Neural progenitor cell (in vitro differentiated cells): ENCODE results near the gene DMWD. TPM values are rescaled to one million over a fixed set of nuclear protein-coding genes. Genes with fewer than 3 reads are reported as not detected.
A peak's percentile ranks its signal among the peaks of the same experiment; 100 is the strongest.

Experiments
- DNase-seq: peaks from one replicate; pipeline ENCODE4 v3.0.0-alpha.2; 2016; ENCODE audit warnings: low spot score
- H2AFZ ChIP-seq: fragments of 200-600 bp; sonication (generic); replicated peaks from 2 replicates; pipeline ENCODE4 v1.6.1; 2016; ENCODE audit warnings: antibody characterized with exemption
- H3F3A ChIP-seq: fragments of 200-600 bp; sonication (generic); 2 replicates; pipeline ENCODE4 v1.6.1; 2016; ENCODE audit warnings: antibody characterized with exemption, low read depth
- H3K27ac ChIP-seq: fragments of 200-600 bp; sonication (generic); 2 replicates; pipeline ENCODE4 v1.5.1; 2016; ENCODE audit warnings: mild to moderate bottlenecking
- H3K27me3 ChIP-seq: fragments of 200-600 bp; sonication (generic); 2 replicates; pipeline ENCODE4 v1.6.1; 2016; ENCODE audit warnings: mild to moderate bottlenecking, moderate library complexity
- H3K36me3 ChIP-seq: fragments of 200-600 bp; sonication (generic); 2 replicates; pipeline ENCODE4 v1.5.1; 2016
- H3K4me1 ChIP-seq: fragments of 200-600 bp; sonication (generic); 2 replicates; pipeline ENCODE4 v1.6.1; 2016; ENCODE audit warnings: mixed run types
- H3K4me2 ChIP-seq: fragments of 200-600 bp; sonication (generic); 2 replicates; pipeline ENCODE4 v1.6.1; 2016
- H3K4me3 ChIP-seq: fragments of 200-600 bp; sonication (generic); 2 replicates; pipeline ENCODE4 v1.5.1; 2016
- H3K79me2 ChIP-seq: fragments of 200-600 bp; sonication (generic); 2 replicates; pipeline ENCODE4 v1.6.1; 2016; ENCODE audit warnings: low read depth
- H3K9ac ChIP-seq: fragments of 200-600 bp; sonication (generic); 2 replicates; pipeline ENCODE4 v1.6.1; 2016
- H3K9me3 ChIP-seq: fragments of 200-600 bp; sonication (generic); 2 replicates; pipeline ENCODE4 v1.5.1; 2016; ENCODE audit warnings: low read depth
- H4K20me1 ChIP-seq: fragments of 200-600 bp; sonication (generic); 2 replicates; pipeline ENCODE4 v1.6.1; 2016; ENCODE audit warnings: low read depth
- H3K27ac Mint-ChIP-seq: 3 replicates; pipeline ENCODE4 v1.8.0; 2021; ENCODE audit warnings: mixed read lengths
- H3K27me3 Mint-ChIP-seq: 2 replicates; pipeline ENCODE4 v1.8.0; 2022; ENCODE audit warnings: low read depth, mild to moderate bottlenecking, inconsistent platforms, moderate library complexity, mixed read lengths; ENCODE audit not compliant: insufficient read depth
- H3K36me3 Mint-ChIP-seq: 3 replicates; pipeline ENCODE4 v1.8.0; 2021; ENCODE audit warnings: mixed read lengths
- H3K4me1 Mint-ChIP-seq: 3 replicates; pipeline ENCODE4 v1.8.0; 2021; ENCODE audit warnings: mixed read lengths
- H3K4me3 Mint-ChIP-seq: 3 replicates; pipeline ENCODE4 v1.8.0; 2021; ENCODE audit warnings: mild to moderate bottlenecking, moderate library complexity, mixed read lengths
- H3K9me3 Mint-ChIP-seq: 3 replicates; pipeline ENCODE4 v1.8.0; 2020; ENCODE audit warnings: mixed read lengths
- CTCF ChIP-seq: fragments of 200-600 bp; sonication (generic); IDR thresholded peaks from 2 replicates; pipeline ENCODE4 v1.5.1; 2017; ENCODE audit warnings: antibody characterized with exemption, mild to moderate bottlenecking
- EZH2 ChIP-seq: fragments of 200-600 bp; sonication (generic); IDR thresholded peaks from 2 replicates; pipeline ENCODE4 v1.6.1; 2017; ENCODE audit warnings: antibody characterized with exemption, mild to moderate bottlenecking, moderate library complexity
- EZH2phosphoT487 ChIP-seq: fragments of 200-600 bp; sonication (generic); IDR thresholded peaks from 2 replicates; pipeline ENCODE4 v1.6.1; 2017; ENCODE audit warnings: antibody characterized with exemption
- total RNA-seq: library from RNA; depleted of rRNA; stranded (reverse); fragments of >200 nt; gene quantifications from 2 replicates; pipeline ENCODE4 v1.2.3, GENCODE V29; 2015; ENCODE audit warnings: low replicate concordance

DMWD gene
- total RNA-seq, 1 donor from 2014 or later = 22.8 TPM

DNA sequence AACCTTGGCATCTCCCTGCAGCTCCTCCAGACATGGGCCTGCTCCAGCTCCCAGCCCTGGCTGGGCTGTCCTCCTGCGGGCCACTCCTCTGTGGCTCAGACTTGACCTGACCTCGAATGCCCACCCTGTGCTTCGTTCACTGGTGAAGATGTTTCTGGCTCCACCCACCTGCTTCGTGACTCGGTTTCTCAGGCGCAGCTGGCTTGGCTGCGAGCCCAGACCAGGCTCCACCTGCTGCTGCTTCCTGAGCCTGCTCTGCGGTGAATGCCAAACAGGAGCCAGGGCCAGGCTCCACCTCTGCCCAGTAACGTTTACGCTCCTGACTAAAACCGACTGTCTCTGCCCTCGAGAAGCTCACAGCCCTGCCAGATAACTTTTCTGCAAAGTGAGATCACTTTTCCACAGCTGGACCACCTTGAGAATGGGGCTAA lies 31.4 kb upstream of the DMWD start:
- Histone ChIP-seq H3K36me3 (no peaks in the 10 kb centered on the region), H4K20me1 (no peaks in the 10 kb centered on the region), H3K9me3 (no peaks in the 10 kb centered on the region), H3K9ac (no peak overlapping the region), H3K27ac (no peak overlapping the region), H2AFZ (no peak overlapping the region), H3F3A (no peaks in the 10 kb centered on the region), H3K27me3 (no peaks in the 10 kb centered on the region), H3K4me2 (no peak overlapping the region), H3K4me1 (no peaks in the 10 kb centered on the region), H3K79me2 (no peaks in the 10 kb centered on the region), H3K4me3 (no peak overlapping the region)
- no peak for DNase-seq
- H3K4me1 Mint-ChIP-seq = peaks cover 4% of the 10 kb centered on the region
- no peak overlapping the region for H3K4me3 Mint-ChIP-seq
- no peaks in the 10 kb centered on the region for H3K9me3 Mint-ChIP-seq
- H3K36me3 Mint-ChIP-seq = peaks cover 21% of the 10 kb centered on the region
- H3K27ac Mint-ChIP-seq = no peak overlapping the region
- peaks cover 10% of the 10 kb centered on the region for H3K27me3 Mint-ChIP-seq
- TF ChIP-seq EZH2phosphoT487 (no peak), CTCF (no peak), EZH2 (no peak)

DNA sequence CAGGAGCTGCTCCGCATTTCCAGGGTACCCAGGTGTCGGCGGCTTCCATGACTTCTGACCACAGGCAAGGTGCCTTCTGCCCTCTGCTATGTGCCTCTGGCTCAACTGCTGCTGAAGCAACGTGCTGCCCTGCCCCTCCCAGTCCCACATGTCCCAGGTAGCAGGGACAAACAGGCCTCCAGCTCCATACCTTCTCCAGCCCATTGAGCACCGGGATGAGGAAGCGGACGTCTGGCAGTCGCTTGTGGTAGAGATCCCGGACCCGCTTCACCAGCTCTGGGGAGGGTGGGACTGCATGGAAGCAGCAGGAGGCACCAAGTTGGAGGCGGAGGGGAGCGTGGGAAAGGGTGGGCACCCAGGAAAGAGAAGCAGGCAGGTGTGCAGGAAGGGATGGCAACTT lies 30.5 kb upstream of the DMWD start:
- H3K4me3 ChIP-seq = no peak overlapping the region
- H3K9me3 ChIP-seq = no peaks in the 10 kb centered on the region
- peaks cover 15% of the 10 kb centered on the region for H3K36me3 Mint-ChIP-seq
- H3K4me1 Mint-ChIP-seq = peaks cover 4% of the 10 kb centered on the region
- H3K9ac ChIP-seq = no peak overlapping the region
- H3K36me3 ChIP-seq = no peaks in the 10 kb centered on the region
- peaks cover 2% of the 10 kb centered on the region for H3K4me1 ChIP-seq
- H4K20me1 ChIP-seq = peaks cover 1% of the 10 kb centered on the region
- no peak overlapping the region for H3K4me2 ChIP-seq
- DNase-seq = no peak
- H3K4me3 Mint-ChIP-seq = no peak overlapping the region
- no peaks in the 10 kb centered on the region for H3K79me2 ChIP-seq
- H3K27me3 ChIP-seq = no peaks in the 10 kb centered on the region
- no peak overlapping the region for H2AFZ ChIP-seq
- H3K9me3 Mint-ChIP-seq = no peaks in the 10 kb centered on the region
- H3F3A ChIP-seq = peaks cover 3% of the 10 kb centered on the region
- H3K27ac ChIP-seq = no peak overlapping the region
- peaks cover 6% of the 10 kb centered on the region for H3K27me3 Mint-ChIP-seq
- no peak overlapping the region for H3K27ac Mint-ChIP-seq
- no peak for TF ChIP-seq CTCF
- TF ChIP-seq EZH2phosphoT487 = no peak
- TF ChIP-seq EZH2 = no peak

DNA sequence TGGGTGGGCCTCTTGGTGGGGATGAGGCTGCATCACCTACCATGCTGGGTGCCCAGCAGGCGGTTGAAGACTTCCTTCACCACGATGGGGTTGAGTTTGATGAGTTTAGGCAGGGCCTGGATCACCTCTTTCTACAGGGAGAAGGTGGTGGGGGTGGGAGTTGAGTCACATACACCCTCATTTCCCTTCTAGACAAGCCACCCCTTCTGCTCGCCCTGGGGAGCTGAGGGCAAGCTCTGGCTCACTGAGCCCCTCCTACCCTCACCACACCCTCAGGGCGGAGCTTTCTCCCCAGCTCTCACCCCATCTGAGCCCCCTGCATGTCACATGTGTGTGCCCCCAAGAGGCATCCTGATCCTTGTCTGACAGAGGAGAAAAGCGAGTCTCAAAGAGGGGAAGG lies 30.1 kb upstream of the DMWD start:
- no peak for TF ChIP-seq EZH2phosphoT487
- Mint-ChIP-seq H3K4me3 (no peak overlapping the region), H3K27ac (no peak overlapping the region), H3K9me3 (no peaks in the 10 kb centered on the region), H3K36me3 (peaks cover 12% of the 10 kb centered on the region), H3K4me1 (peaks cover 4% of the 10 kb centered on the region), H3K27me3 (peaks cover 6% of the 10 kb centered on the region)
- no peak overlapping the region for H3K9ac ChIP-seq
- no peaks in the 10 kb centered on the region for H3K79me2 ChIP-seq
- H3K4me2 ChIP-seq = no peak overlapping the region
- H3F3A ChIP-seq = peaks cover 8% of the 10 kb centered on the region
- H4K20me1 ChIP-seq = peaks cover 6% of the 10 kb centered on the region
- no peak for DNase-seq
- H3K4me3 ChIP-seq = no peak overlapping the region
- H2AFZ ChIP-seq = no peak overlapping the region
- H3K9me3 ChIP-seq = no peaks in the 10 kb centered on the region
- no peaks in the 10 kb centered on the region for H3K27me3 ChIP-seq
- H3K4me1 ChIP-seq = peaks cover 6% of the 10 kb centered on the region
- H3K36me3 ChIP-seq = no peaks in the 10 kb centered on the region
- no peak overlapping the region for H3K27ac ChIP-seq

DNA sequence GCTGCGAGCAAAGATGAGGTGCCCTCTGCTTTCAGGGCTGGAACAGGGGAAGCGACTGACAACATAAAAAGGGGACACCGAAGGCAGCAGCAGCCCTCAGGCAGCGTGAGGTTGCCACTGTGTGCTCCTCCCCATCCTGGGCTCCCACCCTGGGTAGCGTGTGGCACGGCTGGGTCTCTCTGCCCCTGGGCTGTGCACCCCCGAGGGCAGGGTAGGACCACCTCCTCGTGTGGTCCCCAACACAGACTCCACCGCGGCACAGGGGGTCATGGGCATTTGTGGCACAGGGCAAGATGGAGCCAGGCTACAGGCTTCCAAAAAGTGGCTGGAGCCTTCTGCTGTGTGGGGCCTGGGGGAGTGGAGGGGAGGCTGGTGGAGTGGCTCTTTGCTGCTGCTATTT lies 28.9 kb upstream of the DMWD start:
- H3F3A ChIP-seq = peaks cover 18% of the 10 kb centered on the region
- H3K79me2 ChIP-seq = no peaks in the 10 kb centered on the region
- H3K4me2 ChIP-seq = no peak overlapping the region
- peaks cover 9% of the 10 kb centered on the region for H4K20me1 ChIP-seq
- H3K36me3 Mint-ChIP-seq = peaks cover 12% of the 10 kb centered on the region
- H3K4me1 Mint-ChIP-seq = peaks cover 13% of the 10 kb centered on the region
- no peak for DNase-seq
- H3K27ac Mint-ChIP-seq = peak overlapping the region; percentile 17
- H3K4me3 Mint-ChIP-seq = peak overlapping the region; percentile 53
- H3K9me3 Mint-ChIP-seq = no peaks in the 10 kb centered on the region
- no peaks in the 10 kb centered on the region for H3K27me3 ChIP-seq
- no peaks in the 10 kb centered on the region for H3K9me3 ChIP-seq
- no peak for TF ChIP-seq EZH2
- TF ChIP-seq CTCF = no peak
- no peak for TF ChIP-seq EZH2phosphoT487
- H3K9ac ChIP-seq = no peak overlapping the region
- H3K27me3 Mint-ChIP-seq = peaks cover 6% of the 10 kb centered on the region
- peaks cover 15% of the 10 kb centered on the region for H3K4me1 ChIP-seq
- H3K27ac ChIP-seq = no peak overlapping the region
- H3K36me3 ChIP-seq = no peaks in the 10 kb centered on the region
- no peak overlapping the region for H3K4me3 ChIP-seq
- no peak overlapping the region for H2AFZ ChIP-seq
